Activated CD4-positive, alpha-beta T cell treated with anti-CD3 and anti-CD28 coated beads for 36 hours (primary cell): ENCODE data around the gene FBXO8. TPM values are rescaled to one million over a fixed set of nuclear protein-coding genes. Genes with fewer than 3 reads are reported as not detected.
"Not testable (repeated sequence)": the region's sequence is repeated elsewhere in the genome, so short reads cannot be mapped to it uniquely, and the experiment has no call there.

Experiments
- ATAC-seq: fragments of 200-7000 bp; cut with Tn5 transposase; one replicate; pipeline ENCODE4 v1.10.0; 2021; ENCODE audit warnings: mild to moderate bottlenecking, moderate library complexity
- CTCF ChIA-PET: fragments of 350-600 bp; sonication (Branson Sonifier 250); formaldehyde crosslinking; loops from one replicate; lab custom pipeline; 2021; ENCODE audit warnings: antibody characterized with exemption; lab: Charles Lee
- POLR2A ChIA-PET: fragments of 350-600 bp; sonication (Branson Sonifier 250); formaldehyde crosslinking; loops from one replicate; lab custom pipeline; 2021; ENCODE audit warnings: antibody characterized with exemption, inconsistent platforms; lab: Charles Lee
- DNase-seq: peaks from one replicate; pipeline ENCODE4 v3.0.0-alpha.2; 2020
- H3K27ac Mint-ChIP-seq: one replicate; pipeline ENCODE4 v1.8.0; 2021; ENCODE audit warnings: mixed read lengths
- H3K27me3 Mint-ChIP-seq: one replicate; pipeline ENCODE4 v1.8.0; 2021; ENCODE audit warnings: mixed read lengths
- H3K36me3 Mint-ChIP-seq: one replicate; pipeline ENCODE4 v1.8.0; 2021; ENCODE audit warnings: low read depth, mixed read lengths
- H3K4me1 Mint-ChIP-seq: one replicate; pipeline ENCODE4 v1.8.0; 2021; ENCODE audit warnings: mixed read lengths
- H3K4me3 Mint-ChIP-seq: one replicate; pipeline ENCODE4 v1.8.0; 2021; ENCODE audit warnings: mild to moderate bottlenecking, moderate library complexity, mixed read lengths
- H3K9me3 Mint-ChIP-seq: one replicate; pipeline ENCODE4 v1.8.0; 2021; ENCODE audit warnings: low read depth, mixed read lengths
- intact Hi-C, 2 experiments: fragments of 100-400 bp; cut with DNase I in 1 of 2; cut with micrococcal nuclease in 1 of 2; formaldehyde crosslinking; loops; one replicate each; pipeline versions ENCODE4 v1.14.2 to v1.15.1; 2022 to 2024; cut with DNase I, micrococcal nuclease
- total RNA-seq, 2 experiments: library from RNA; stranded (reverse); gene quantifications; one replicate each; pipeline ENCODE4 v1.2.3, GENCODE V29; 2021

The FBXO8 gene
- total RNA-seq, 2 experiments from 2014 or later: 17.7 to 18.9 TPM

DNA sequence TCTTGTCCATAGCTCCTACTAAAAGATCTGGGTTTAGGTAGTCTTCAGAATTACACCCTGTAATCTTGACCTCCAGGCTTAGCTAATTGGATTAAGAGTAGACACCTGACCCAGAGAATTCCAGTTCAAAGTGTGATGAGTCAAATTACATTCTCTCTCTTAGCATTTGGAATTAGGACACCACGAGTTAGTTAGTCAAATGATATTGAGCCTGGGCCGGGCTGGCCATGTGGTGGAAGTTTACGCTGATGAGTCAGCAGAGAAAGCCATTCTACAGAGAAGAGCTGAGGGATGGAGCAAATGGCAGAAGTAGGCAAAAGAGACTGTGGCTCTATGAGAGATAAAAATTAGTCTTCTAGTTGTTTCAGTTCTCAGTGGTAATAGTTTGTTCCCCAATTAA, 31.3 kb upstream of the FBXO8 start:
- no peaks in the 10 kb centered on the region for H3K4me1 Mint-ChIP-seq
- no peak overlapping the region for H3K27ac Mint-ChIP-seq
- CTCF ChIA-PET: interaction anchor here (0.6 to 0.7 kb wide), 3 partner anchors 15 to 1441 kb away, joined by 3 read pairs; no protein-coding TSS in a partner anchor
- POLR2A ChIA-PET: interaction anchor here (0.6 kb wide), 1 partner anchor 980 kb away, joined by 3 read pairs; the partner anchor contains the start of gene HMGB2
- H3K27me3 Mint-ChIP-seq: no peaks in the 10 kb centered on the region
- no peak for ATAC-seq
- H3K4me3 Mint-ChIP-seq: no peak overlapping the region
- peaks cover 17% of the 10 kb centered on the region for H3K36me3 Mint-ChIP-seq
- no peak for DNase-seq
- H3K9me3 Mint-ChIP-seq: no peaks in the 10 kb centered on the region
- intact Hi-C loops: loop anchor here in 1 of 2 experiments (5.0 kb wide), 1 partner anchor 157 kb away; no protein-coding TSS in a partner anchor

DNA sequence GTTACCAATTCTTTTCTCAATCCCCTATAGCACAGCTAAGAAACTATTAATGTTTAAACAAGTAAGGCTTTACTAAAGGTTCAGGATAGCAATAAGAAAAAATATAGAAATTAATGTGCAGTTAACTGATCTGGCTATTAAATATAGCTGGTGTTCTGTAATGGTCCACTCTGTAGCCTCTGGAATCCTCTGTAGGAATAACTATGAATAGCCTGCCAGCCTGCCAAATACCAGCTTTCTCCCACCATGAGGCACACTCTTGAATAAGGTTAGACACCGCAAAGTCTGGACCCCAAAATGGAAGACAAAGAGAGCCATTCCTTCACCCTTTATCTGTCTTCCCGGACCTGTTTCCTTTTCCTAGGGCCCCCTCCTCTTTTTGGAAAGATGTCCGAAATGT, 30.8 kb upstream of the FBXO8 start:
- H3K4me1 Mint-ChIP-seq: no peaks in the 10 kb centered on the region
- H3K27me3 Mint-ChIP-seq: no peaks in the 10 kb centered on the region
- H3K9me3 Mint-ChIP-seq: no peaks in the 10 kb centered on the region
- peaks cover 17% of the 10 kb centered on the region for H3K36me3 Mint-ChIP-seq
- H3K4me3 Mint-ChIP-seq: no peak overlapping the region
- no peak for DNase-seq
- H3K27ac Mint-ChIP-seq: no peak overlapping the region
- ChIA-PET CTCF (interaction anchor here (0.7 kb wide), 1 partner anchor 15 kb away, joined by 3 read pairs; no protein-coding TSS in a partner anchor), POLR2A (no interaction called here)
- no peak for ATAC-seq
- intact Hi-C loops: no loop called here

DNA sequence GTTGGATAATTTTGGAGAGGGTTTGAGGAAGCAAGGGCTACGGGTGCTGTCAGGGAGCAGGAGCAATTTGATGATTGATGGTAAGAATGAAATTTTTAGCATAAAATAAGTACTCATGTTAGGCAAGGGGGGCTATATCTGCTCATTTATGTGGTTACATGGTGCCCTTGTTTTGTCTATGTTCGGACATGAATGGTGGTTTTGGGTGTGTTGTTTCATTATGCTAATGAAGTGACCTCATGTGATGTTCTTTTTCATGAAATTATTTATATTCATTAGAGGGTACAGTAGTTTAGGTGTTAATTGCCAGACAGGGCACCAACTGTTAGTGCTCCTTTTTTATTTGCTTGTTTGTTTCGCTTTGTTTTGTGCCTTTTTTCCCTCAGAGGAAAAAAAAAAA, 29.5 kb upstream of the FBXO8 start:
- no peaks in the 10 kb centered on the region for H3K27me3 Mint-ChIP-seq
- H3K4me1 Mint-ChIP-seq: no peaks in the 10 kb centered on the region
- ATAC-seq (no peak), DNase-seq (no peak)
- H3K9me3 Mint-ChIP-seq: no peaks in the 10 kb centered on the region
- no peak overlapping the region for H3K27ac Mint-ChIP-seq
- CTCF ChIA-PET: no interaction called here
- H3K4me3 Mint-ChIP-seq: no peak overlapping the region
- peaks cover 23% of the 10 kb centered on the region for H3K36me3 Mint-ChIP-seq
- intact Hi-C loops: no loop called here
- POLR2A ChIA-PET: no interaction called here

DNA sequence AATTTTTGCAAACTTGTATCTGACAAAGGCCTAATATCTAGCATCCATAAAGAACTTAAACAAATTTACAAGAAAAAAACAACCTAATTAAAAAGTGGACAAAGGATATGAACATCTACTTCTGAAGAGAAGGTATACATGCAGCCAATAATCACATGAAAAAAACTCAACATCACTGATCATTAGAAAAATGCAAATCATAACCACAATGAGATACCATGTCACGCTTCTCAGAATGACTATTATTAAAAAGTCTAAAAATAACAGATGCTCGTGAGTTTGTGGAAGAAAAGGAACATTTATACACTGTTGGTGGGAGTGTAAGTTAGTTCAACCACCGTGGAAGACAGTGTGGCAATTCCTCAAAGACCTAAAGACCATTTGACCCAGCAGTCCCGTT, 24.2 kb upstream of the FBXO8 start:
- Mint-ChIP-seq H3K27ac (no peak overlapping the region), H3K27me3 (no peaks in the 10 kb centered on the region), H3K4me1 (no peaks in the 10 kb centered on the region), H3K9me3 (no peaks in the 10 kb centered on the region), H3K4me3 (no peak overlapping the region), H3K36me3 (peaks cover 26% of the 10 kb centered on the region)
- CTCF ChIA-PET: no interaction called here
- DNase-seq (no peak), ATAC-seq (no peak)
- POLR2A ChIA-PET: no interaction called here
- intact Hi-C loops: no loop called here

DNA sequence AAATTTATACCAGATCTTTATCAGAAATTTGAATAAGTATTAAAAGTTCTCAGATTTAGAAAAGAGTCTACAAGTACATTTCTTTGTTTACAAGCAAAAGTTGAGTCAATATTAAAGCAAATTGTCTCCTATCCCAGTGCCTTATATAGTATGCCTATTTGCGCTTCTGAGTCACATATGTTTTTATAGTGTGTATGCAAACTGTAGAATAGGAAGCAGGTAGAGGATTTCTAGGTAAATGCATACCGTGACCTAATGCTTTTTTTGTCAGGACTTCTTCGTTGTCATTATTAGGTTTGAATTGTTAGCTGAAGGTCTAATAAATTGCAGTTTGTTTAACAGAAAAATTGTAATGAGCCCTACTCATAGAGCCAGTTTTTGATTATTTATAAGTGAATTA, 22.5 kb upstream of the FBXO8 start:
- peaks cover 28% of the 10 kb centered on the region for H3K36me3 Mint-ChIP-seq
- CTCF ChIA-PET: no interaction called here
- no peaks in the 10 kb centered on the region for H3K27me3 Mint-ChIP-seq
- intact Hi-C loops: no loop called here
- H3K9me3 Mint-ChIP-seq: no peaks in the 10 kb centered on the region
- DNase-seq (no peak), ATAC-seq (no peak)
- no peak overlapping the region for H3K4me3 Mint-ChIP-seq
- POLR2A ChIA-PET: no interaction called here
- peaks cover under 1% of the 10 kb centered on the region for H3K4me1 Mint-ChIP-seq
- H3K27ac Mint-ChIP-seq: no peak overlapping the region

DNA sequence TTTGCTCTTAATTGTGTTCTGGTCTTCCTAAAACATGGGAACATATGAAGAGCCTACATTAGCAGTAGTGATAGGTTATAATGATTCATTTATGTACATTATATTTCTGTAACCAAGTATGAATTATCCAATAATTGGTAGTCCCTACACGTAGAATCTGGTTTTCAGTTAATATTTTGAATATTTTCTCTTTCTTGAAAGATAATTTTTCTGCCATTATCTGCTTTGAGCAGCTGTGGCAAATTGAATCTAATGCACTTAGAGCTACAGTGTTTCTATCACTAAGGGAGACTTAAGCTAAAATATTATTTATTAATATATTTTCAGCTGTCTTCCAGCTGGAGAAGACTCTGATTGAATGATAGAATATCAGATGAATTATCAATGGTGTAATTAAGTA, 21.2 kb upstream of the FBXO8 start:
- Mint-ChIP-seq H3K4me1 (peaks cover 9% of the 10 kb centered on the region), H3K9me3 (no peaks in the 10 kb centered on the region), H3K4me3 (no peak overlapping the region), H3K27ac (no peak overlapping the region), H3K27me3 (no peaks in the 10 kb centered on the region), H3K36me3 (peaks cover 38% of the 10 kb centered on the region)
- ChIA-PET CTCF (interaction anchor here (1.3 kb wide), 1 partner anchor 14 kb away, joined by 3 read pairs; no protein-coding TSS in a partner anchor), POLR2A (no interaction called here)
- intact Hi-C loops: no loop called here
- DNase-seq (no peak), ATAC-seq (no peak)

- Mint-ChIP-seq H3K27ac (no peak overlapping the region), H3K4me3 (no peak overlapping the region), H3K36me3 (peaks cover 40% of the 10 kb centered on the region), H3K4me1 (peaks cover 9% of the 10 kb centered on the region), H3K27me3 (no peaks in the 10 kb centered on the region), H3K9me3 (no peaks in the 10 kb centered on the region)
- DNase-seq: no peak
- no peak for ATAC-seq
- POLR2A ChIA-PET: no interaction called here
- CTCF ChIA-PET: no interaction called here
- intact Hi-C loops: no loop called here
Measured at GRCh38 chr4:174303687-174304086, 20.2 kb upstream of the FBXO8 start.

DNA sequence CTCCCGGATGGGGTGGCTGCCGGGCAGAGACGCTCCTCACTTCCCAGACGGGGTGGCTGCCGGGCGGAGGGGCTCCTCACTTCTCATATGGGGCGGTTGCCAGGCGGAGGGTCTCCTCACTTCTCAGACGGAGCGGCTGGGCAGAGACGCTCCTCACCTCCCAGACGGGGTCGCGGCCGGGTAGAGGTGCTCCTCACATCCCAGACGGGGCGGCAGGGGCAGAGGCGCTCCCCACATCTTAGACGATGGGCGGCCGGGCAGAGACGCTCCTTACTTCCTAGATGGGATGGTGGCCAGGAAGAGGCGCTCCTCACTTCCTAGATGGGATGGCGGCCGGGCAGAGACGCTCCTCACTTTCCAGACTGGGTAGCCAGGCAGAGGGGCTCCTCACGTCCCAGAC, 11.7 kb upstream of the FBXO8 start:
- H3K4me1 Mint-ChIP-seq, ATAC-seq, DNase-seq, intact Hi-C loops, H3K27me3 Mint-ChIP-seq, CTCF ChIA-PET, POLR2A ChIA-PET, H3K9me3 Mint-ChIP-seq, H3K4me3 Mint-ChIP-seq, H3K27ac Mint-ChIP-seq: not testable (repeated sequence)
- peaks cover 43% of the 10 kb centered on the region for H3K36me3 Mint-ChIP-seq

GRCh38 chr4:174294641-174295040, 11.2 kb upstream of the FBXO8 start:
- H3K27ac Mint-ChIP-seq, DNase-seq, CTCF ChIA-PET, intact Hi-C loops, H3K4me3 Mint-ChIP-seq, H3K9me3 Mint-ChIP-seq, H3K27me3 Mint-ChIP-seq, H3K4me1 Mint-ChIP-seq, ATAC-seq, POLR2A ChIA-PET: not testable (repeated sequence)
- H3K36me3 Mint-ChIP-seq: peaks cover 40% of the 10 kb centered on the region

- intact Hi-C loops: no loop called here
- CTCF ChIA-PET: no interaction called here
- DNase-seq: no peak
Measured at GRCh38 chr4:174292473-174292872, 9.0 kb upstream of the FBXO8 start.

DNA sequence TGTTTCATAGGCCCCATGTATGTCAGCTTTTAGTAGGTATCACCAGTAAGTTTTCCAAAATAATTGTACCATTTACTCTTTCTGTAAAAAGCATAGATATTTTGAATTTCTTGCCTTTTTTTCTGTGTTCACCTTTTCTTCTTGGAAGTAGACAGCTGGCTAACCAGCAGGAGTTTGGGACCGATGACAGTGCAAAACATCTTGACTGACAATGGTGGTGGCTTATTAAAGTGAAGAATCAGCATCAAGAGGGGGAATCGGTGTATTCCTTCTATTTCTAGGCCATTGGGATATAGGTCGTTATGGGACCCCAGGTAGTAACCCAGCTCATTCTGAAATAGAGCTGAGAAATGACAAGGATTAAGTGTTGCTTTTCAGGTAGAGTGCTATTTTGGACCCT, 3.4 kb upstream of the FBXO8 start:
- POLR2A ChIA-PET: no interaction called here
- Mint-ChIP-seq H3K27me3 (no peaks in the 10 kb centered on the region), H3K4me3 (no peak overlapping the region), H3K4me1 (peaks cover 39% of the 10 kb centered on the region), H3K36me3 (peaks cover 20% of the 10 kb centered on the region), H3K27ac (no peak overlapping the region), H3K9me3 (no peaks in the 10 kb centered on the region)
- ATAC-seq (no peak), DNase-seq (no peak)
- intact Hi-C loops: loop anchor here in 1 of 2 experiments (10.0 kb wide), 1 partner anchor 782 kb away; no protein-coding TSS in a partner anchor
- CTCF ChIA-PET: interaction anchor here (0.8 to 1.2 kb wide), 2 partner anchors 32 to 65 kb away, joined by 4 to 5 read pairs; no protein-coding TSS in a partner anchor

More at GRCh38 chr4:174292473-174292872, 9.0 kb upstream of the FBXO8 start:
- H3K27ac Mint-ChIP-seq: no peak overlapping the region
- H3K4me3 Mint-ChIP-seq: no peak overlapping the region
- H3K4me1 Mint-ChIP-seq: peaks cover 7% of the 10 kb centered on the region
- peaks cover 10% of the 10 kb centered on the region for H3K9me3 Mint-ChIP-seq
- no peaks in the 10 kb centered on the region for H3K27me3 Mint-ChIP-seq
- POLR2A ChIA-PET: interaction anchor here (0.6 kb wide), 1 partner anchor 1981 kb away, joined by 3 read pairs; no protein-coding TSS in a partner anchor
- H3K36me3 Mint-ChIP-seq: peaks cover 35% of the 10 kb centered on the region
- ATAC-seq: no peak

- intact Hi-C loops: loop anchor here (5.0 to 10.0 kb wide), 3 partner anchors 780 to 1112 kb away; partner anchors contain the start of gene HMGB2 (in 1 of the 2)
Measured at GRCh38 chr4:174284487-174284886, 1.0 kb upstream of the FBXO8 start.

More at GRCh38 chr4:174284487-174284886, 1.0 kb upstream of the FBXO8 start:
- H3K4me3 Mint-ChIP-seq: peak overlapping the region; percentile 98
- ChIA-PET POLR2A (no interaction called here), CTCF (interaction anchor here (0.6 kb wide), 2 partner anchors 20 to 70 kb away, joined by 3 read pairs; no protein-coding TSS in a partner anchor)
- H3K9me3 Mint-ChIP-seq: no peaks in the 10 kb centered on the region
- H3K4me1 Mint-ChIP-seq: peaks cover 55% of the 10 kb centered on the region
- peaks cover 14% of the 10 kb centered on the region for H3K36me3 Mint-ChIP-seq
- no peaks in the 10 kb centered on the region for H3K27me3 Mint-ChIP-seq
- ATAC-seq (no peak), DNase-seq (no peak)
- H3K27ac Mint-ChIP-seq: peak overlapping the region; percentile 100
